HEK293 (cell line): ENCODE measurements around the gene GJE1.

Source experiments
- KLF16 ChIP-seq: fragments of 450-650 bp; formaldehyde crosslinking; IDR thresholded peaks from 2 replicates; pipeline ENCODE4 v1.5.1; 2017; ENCODE audit warnings: missing biosample characterization, missing genetic modification characterization
- KLF7 ChIP-seq: fragments of 450-650 bp; formaldehyde crosslinking; IDR thresholded peaks from 2 replicates; pipeline ENCODE4 v1.5.1; 2016; ENCODE audit warnings: missing biosample characterization, missing genetic modification characterization, borderline replicate concordance
- MZF1 ChIP-seq: fragments of 450-650 bp; formaldehyde crosslinking; IDR thresholded peaks from 2 replicates; pipeline ENCODE4 v1.5.1; 2017; ENCODE audit warnings: missing biosample characterization, missing genetic modification characterization, borderline replicate concordance
- REPIN1 ChIP-seq: fragments of 450-650 bp; formaldehyde crosslinking; IDR thresholded peaks from 2 replicates; pipeline ENCODE4 v1.5.1; 2017; ENCODE audit warnings: missing biosample characterization, missing genetic modification characterization, low read depth
- SCRT1 ChIP-seq: fragments of 450-650 bp; formaldehyde crosslinking; IDR thresholded peaks from 2 replicates; pipeline ENCODE4 v1.5.1; 2016; ENCODE audit warnings: missing biosample characterization, missing genetic modification characterization, borderline replicate concordance
- TCF7L2 ChIP-seq: IDR thresholded peaks from 2 replicates; pipeline ENCODE4 v1.6.1; 2011; ENCODE audit warnings: low read depth, mild to moderate bottlenecking, inconsistent platforms, low read length, moderate library complexity, borderline replicate concordance
- WT1 ChIP-seq: fragments of 450-650 bp; formaldehyde crosslinking; IDR thresholded peaks from 2 replicates; pipeline ENCODE4 v1.5.1; 2016; ENCODE audit warnings: missing biosample characterization, missing genetic modification characterization
- YY1 ChIP-seq: fragments of 450-650 bp; formaldehyde crosslinking; IDR thresholded peaks from 2 replicates; pipeline ENCODE4 v1.5.1; 2018; ENCODE audit warnings: missing biosample characterization, missing genetic modification characterization
- YY2 ChIP-seq: fragments of 450-650 bp; formaldehyde crosslinking; IDR thresholded peaks from 2 replicates; pipeline ENCODE4 v1.5.1; 2016; ENCODE audit warnings: missing biosample characterization, missing genetic modification characterization
- ZBTB1 ChIP-seq: fragments of 450-650 bp; formaldehyde crosslinking; IDR thresholded peaks from 2 replicates; pipeline ENCODE4 v1.5.1; 2016; ENCODE audit warnings: missing biosample characterization, missing genetic modification characterization
- ZNF132 ChIP-seq: fragments of 450-650 bp; formaldehyde crosslinking; IDR thresholded peaks from 2 replicates; pipeline ENCODE4 v1.5.1; 2017; ENCODE audit warnings: missing biosample characterization, missing genetic modification characterization, borderline replicate concordance
- ZNF140 ChIP-seq: fragments of 450-650 bp; formaldehyde crosslinking; IDR thresholded peaks from 2 replicates; pipeline ENCODE4 v1.5.1; 2016; ENCODE audit warnings: missing biosample characterization, missing genetic modification characterization
- ZNF184 ChIP-seq: fragments of 450-650 bp; IDR thresholded peaks from 2 replicates; pipeline ENCODE4 v1.5.1; 2018; ENCODE audit warnings: missing biosample characterization, mild to moderate bottlenecking, missing genetic modification characterization
- ZNF214 ChIP-seq: fragments of 450-650 bp; formaldehyde crosslinking; IDR thresholded peaks from 2 replicates; pipeline ENCODE4 v1.5.1; 2017; ENCODE audit warnings: missing biosample characterization, mild to moderate bottlenecking, missing genetic modification characterization, borderline replicate concordance
- ZNF239 ChIP-seq: fragments of 450-650 bp; formaldehyde crosslinking; IDR thresholded peaks from 2 replicates; pipeline ENCODE4 v1.5.1; 2016; ENCODE audit warnings: missing biosample characterization, missing genetic modification characterization
- ZNF248 ChIP-seq: fragments of 450-650 bp; formaldehyde crosslinking; IDR thresholded peaks from 2 replicates; pipeline ENCODE4 v1.5.1; 2017; ENCODE audit warnings: missing biosample characterization, missing genetic modification characterization
- ZNF354C ChIP-seq: fragments of 450-650 bp; formaldehyde crosslinking; IDR thresholded peaks from 2 replicates; pipeline ENCODE4 v1.5.1; 2016; ENCODE audit warnings: missing biosample characterization, missing genetic modification characterization, low read depth, borderline replicate concordance
- ZNF416 ChIP-seq: fragments of 450-650 bp; formaldehyde crosslinking; IDR thresholded peaks from 2 replicates; pipeline ENCODE4 v1.5.1; 2016; ENCODE audit warnings: missing biosample characterization, missing genetic modification characterization
- ZNF423 ChIP-seq: fragments of 450-650 bp; formaldehyde crosslinking; IDR thresholded peaks from 2 replicates; pipeline ENCODE4 v1.5.1; 2016; ENCODE audit warnings: missing biosample characterization, missing genetic modification characterization
- ZNF473 ChIP-seq: fragments of 450-650 bp; formaldehyde crosslinking; IDR thresholded peaks from 2 replicates; pipeline ENCODE4 v1.5.1; 2017; ENCODE audit warnings: missing biosample characterization, missing genetic modification characterization
- ZNF529 ChIP-seq: fragments of 450-650 bp; formaldehyde crosslinking; IDR thresholded peaks from 2 replicates; pipeline ENCODE4 v1.5.1; 2017; ENCODE audit warnings: missing genetic modification characterization, missing biosample characterization; ENCODE audit not compliant: insufficient replicate concordance
- ZNF549 ChIP-seq: fragments of 450-650 bp; IDR thresholded peaks from 2 replicates; pipeline ENCODE4 v1.5.1; 2018; ENCODE audit warnings: missing biosample characterization, missing genetic modification characterization, mild to moderate bottlenecking, inconsistent platforms, moderate library complexity
- ZNF555 ChIP-seq: fragments of 450-650 bp; formaldehyde crosslinking; conservative IDR thresholded peaks from 2 replicates; pipeline ENCODE4 v1.5.1; 2017; ENCODE audit warnings: missing biosample characterization, mild to moderate bottlenecking, missing genetic modification characterization, inconsistent platforms
- ZNF561 ChIP-seq: fragments of 450-650 bp; IDR thresholded peaks from 2 replicates; pipeline ENCODE4 v1.5.1; 2018; ENCODE audit warnings: missing biosample characterization, missing genetic modification characterization, borderline replicate concordance
- ZNF571 ChIP-seq: fragments of 450-650 bp; formaldehyde crosslinking; IDR thresholded peaks from 2 replicates; pipeline ENCODE4 v1.5.0; 2017; ENCODE audit warnings: missing biosample characterization, missing genetic modification characterization
- ZNF596 ChIP-seq: fragments of 450-650 bp; IDR thresholded peaks from 2 replicates; pipeline ENCODE4 v1.5.0; 2018; ENCODE audit warnings: missing biosample characterization, mild to moderate bottlenecking, missing genetic modification characterization, moderate library complexity
- ZNF610 ChIP-seq: fragments of 450-650 bp; formaldehyde crosslinking; IDR thresholded peaks from 2 replicates; pipeline ENCODE4 v1.5.1; 2016; ENCODE audit warnings: missing biosample characterization, missing genetic modification characterization, borderline replicate concordance
- ZSCAN23 ChIP-seq: fragments of 450-650 bp; formaldehyde crosslinking; IDR thresholded peaks from 2 replicates; pipeline ENCODE4 v1.5.1; 2016; ENCODE audit warnings: missing biosample characterization, missing genetic modification characterization
- TF ChIP-seq, protein P1 (sequence below): fragments of 450-650 bp; formaldehyde crosslinking; IDR thresholded peaks from 2 replicates; pipeline ENCODE4 v1.5.1; 2016; ENCODE audit warnings: missing biosample characterization, missing genetic modification characterization, borderline replicate concordance
- TF ChIP-seq, protein P2 (sequence below): fragments of 450-650 bp; formaldehyde crosslinking; IDR thresholded peaks from 2 replicates; pipeline ENCODE4 v1.5.1; 2016; ENCODE audit warnings: missing biosample characterization, missing genetic modification characterization
- TF ChIP-seq, protein P3 (sequence below): fragments of 450-650 bp; formaldehyde crosslinking; IDR thresholded peaks from 2 replicates; pipeline ENCODE4 v1.5.1; 2016; ENCODE audit warnings: missing biosample characterization, missing genetic modification characterization
- TF ChIP-seq, protein P4 (sequence below): fragments of 450-650 bp; IDR thresholded peaks from 2 replicates; pipeline ENCODE4 v1.5.1; 2018; ENCODE audit warnings: missing biosample characterization, missing genetic modification characterization

GJE1 gene

DNA sequence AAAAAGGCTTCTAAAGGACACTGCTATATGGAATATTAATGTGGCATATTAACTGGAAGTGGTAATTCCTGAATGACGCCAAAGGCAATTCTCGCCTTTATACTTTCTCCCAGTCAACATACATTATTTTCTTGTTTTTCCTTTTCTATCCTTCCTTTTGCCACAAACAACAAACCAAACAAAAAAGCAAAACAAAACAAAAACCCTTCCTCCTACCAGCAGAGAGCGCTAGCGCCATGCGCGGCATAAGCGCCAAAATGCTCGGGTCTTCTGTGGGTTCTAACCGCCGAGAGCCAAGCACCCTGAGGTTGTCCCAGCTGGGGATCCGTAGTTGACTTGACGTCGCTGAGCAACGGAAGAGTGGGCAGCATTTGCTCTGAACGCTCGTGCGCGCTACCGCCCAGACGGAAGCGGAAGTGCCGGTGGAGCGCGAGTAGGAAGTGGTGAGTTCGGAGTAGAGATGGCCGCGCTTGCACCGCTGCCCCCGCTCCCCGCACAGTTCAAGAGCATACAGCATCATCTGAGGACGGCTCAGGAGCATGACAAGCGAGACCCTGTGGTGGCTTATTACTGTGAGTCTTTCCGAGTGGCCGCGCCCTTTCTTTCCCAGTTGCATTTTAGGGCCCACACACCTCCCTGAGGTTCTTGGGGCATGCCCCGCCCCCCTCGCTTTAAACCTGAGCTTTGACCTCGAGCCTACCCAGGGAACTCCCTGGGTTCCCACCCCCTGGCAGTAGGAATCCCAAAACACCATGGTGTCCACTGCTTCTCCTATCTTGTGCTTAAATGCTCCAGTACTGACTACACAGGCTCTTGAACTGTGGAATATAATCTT lies 14.3 kb downstream of the GJE1 start, which contains the start of the genes NMBR and VTA1 (continued):
- TF ChIP-seq, protein P1, sequence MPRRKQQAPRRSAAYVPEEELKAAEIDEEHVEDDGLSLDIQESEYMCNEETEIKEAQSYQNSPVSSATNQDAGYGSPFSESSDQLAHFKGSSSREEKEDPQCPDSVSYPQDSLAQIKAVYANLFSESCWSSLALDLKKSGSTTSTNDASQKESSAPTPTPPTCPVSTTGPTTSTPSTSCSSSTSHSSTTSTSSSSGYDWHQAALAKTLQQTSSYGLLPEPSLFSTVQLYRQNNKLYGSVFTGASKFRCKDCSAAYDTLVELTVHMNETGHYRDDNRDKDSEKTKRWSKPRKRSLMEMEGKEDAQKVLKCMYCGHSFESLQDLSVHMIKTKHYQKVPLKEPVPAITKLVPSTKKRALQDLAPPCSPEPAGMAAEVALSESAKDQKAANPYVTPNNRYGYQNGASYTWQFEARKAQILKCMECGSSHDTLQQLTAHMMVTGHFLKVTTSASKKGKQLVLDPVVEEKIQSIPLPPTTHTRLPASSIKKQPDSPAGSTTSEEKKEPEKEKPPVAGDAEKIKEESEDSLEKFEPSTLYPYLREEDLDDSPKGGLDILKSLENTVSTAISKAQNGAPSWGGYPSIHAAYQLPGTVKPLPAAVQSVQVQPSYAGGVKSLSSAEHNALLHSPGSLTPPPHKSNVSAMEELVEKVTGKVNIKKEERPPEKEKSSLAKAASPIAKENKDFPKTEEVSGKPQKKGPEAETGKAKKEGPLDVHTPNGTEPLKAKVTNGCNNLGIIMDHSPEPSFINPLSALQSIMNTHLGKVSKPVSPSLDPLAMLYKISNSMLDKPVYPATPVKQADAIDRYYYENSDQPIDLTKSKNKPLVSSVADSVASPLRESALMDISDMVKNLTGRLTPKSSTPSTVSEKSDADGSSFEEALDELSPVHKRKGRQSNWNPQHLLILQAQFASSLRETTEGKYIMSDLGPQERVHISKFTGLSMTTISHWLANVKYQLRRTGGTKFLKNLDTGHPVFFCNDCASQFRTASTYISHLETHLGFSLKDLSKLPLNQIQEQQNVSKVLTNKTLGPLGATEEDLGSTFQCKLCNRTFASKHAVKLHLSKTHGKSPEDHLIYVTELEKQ (tag by site-specific recombination) = no peak
- TF ChIP-seq ZNF184 (tag by site-specific recombination) = no peak
- TF ChIP-seq YY2 (tag by site-specific recombination) = peak; percentile 68; the same call in 1 of the 2 replicates
- TF ChIP-seq ZSCAN23 (tag by site-specific recombination) = no peak
- no peak for TF ChIP-seq ZNF416 (tag by site-specific recombination)
- TF ChIP-seq WT1 (tag by site-specific recombination) = peak; percentile 28; the same call in 1 of the 2 replicates
- TF ChIP-seq TCF7L2 = no peak
- no peak for TF ChIP-seq ZNF555 (tag by site-specific recombination)
- TF ChIP-seq ZNF140 (tag by site-specific recombination) = no peak
- no peak for TF ChIP-seq ZNF239 (tag by site-specific recombination)
- TF ChIP-seq KLF16 (tag by site-specific recombination) = peak; percentile 88
- no peak for TF ChIP-seq ZNF529
- peak; percentile 89 for TF ChIP-seq ZNF610
- TF ChIP-seq KLF7 (tag by site-specific recombination) = peak; percentile 30; the same call in 1 of the 2 replicates
- no peak for TF ChIP-seq ZNF571 (tag by site-specific recombination)
- no peak for TF ChIP-seq ZNF248
- no peak for TF ChIP-seq SCRT1
- TF ChIP-seq ZNF132 (tag by site-specific recombination) = no peak
- TF ChIP-seq, protein P2, sequence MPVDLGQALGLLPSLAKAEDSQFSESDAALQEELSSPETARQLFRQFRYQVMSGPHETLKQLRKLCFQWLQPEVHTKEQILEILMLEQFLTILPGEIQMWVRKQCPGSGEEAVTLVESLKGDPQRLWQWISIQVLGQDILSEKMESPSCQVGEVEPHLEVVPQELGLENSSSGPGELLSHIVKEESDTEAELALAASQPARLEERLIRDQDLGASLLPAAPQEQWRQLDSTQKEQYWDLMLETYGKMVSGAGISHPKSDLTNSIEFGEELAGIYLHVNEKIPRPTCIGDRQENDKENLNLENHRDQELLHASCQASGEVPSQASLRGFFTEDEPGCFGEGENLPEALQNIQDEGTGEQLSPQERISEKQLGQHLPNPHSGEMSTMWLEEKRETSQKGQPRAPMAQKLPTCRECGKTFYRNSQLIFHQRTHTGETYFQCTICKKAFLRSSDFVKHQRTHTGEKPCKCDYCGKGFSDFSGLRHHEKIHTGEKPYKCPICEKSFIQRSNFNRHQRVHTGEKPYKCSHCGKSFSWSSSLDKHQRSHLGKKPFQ = no peak
- TF ChIP-seq ZNF354C (tag by site-specific recombination) = no peak
- TF ChIP-seq ZNF423 = no peak
- no peak; the same call in 1 of the 2 replicates for TF ChIP-seq REPIN1 (tag by site-specific recombination)
- TF ChIP-seq ZNF473 (tag by site-specific recombination) = no peak
- peak; percentile 33; the same call in 1 of the 2 replicates for TF ChIP-seq MZF1 (tag by site-specific recombination)
- TF ChIP-seq YY1 (tag by site-specific recombination) = peak; percentile 88
- TF ChIP-seq, protein P3, sequence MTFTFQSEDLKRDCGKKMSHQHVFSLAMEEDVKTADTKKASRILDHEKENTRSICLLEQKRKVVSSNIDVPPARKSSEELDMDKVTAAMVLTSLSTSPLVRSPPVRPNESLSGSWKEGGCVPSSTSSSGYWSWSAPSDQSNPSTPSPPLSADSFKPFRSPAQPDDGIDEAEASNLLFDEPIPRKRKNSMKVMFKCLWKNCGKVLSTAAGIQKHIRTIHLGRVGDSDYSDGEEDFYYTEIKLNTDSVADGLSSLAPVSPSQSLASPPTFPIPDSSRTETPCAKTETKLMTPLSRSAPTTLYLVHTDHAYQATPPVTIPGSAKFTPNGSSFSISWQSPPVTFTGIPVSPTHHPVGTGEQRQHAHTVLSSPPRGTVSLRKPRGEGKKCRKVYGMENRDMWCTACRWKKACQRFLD (tag by site-specific recombination) = no peak
- TF ChIP-seq, protein P4, sequence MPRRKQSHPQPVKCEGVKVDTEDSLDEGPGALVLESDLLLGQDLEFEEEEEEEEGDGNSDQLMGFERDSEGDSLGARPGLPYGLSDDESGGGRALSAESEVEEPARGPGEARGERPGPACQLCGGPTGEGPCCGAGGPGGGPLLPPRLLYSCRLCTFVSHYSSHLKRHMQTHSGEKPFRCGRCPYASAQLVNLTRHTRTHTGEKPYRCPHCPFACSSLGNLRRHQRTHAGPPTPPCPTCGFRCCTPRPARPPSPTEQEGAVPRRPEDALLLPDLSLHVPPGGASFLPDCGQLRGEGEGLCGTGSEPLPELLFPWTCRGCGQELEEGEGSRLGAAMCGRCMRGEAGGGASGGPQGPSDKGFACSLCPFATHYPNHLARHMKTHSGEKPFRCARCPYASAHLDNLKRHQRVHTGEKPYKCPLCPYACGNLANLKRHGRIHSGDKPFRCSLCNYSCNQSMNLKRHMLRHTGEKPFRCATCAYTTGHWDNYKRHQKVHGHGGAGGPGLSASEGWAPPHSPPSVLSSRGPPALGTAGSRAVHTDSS (tag by site-specific recombination) = no peak
- TF ChIP-seq ZBTB1 (tag by site-specific recombination) = no peak
- TF ChIP-seq ZNF549 (tag by site-specific recombination) = no peak
- TF ChIP-seq ZNF596 (tag by site-specific recombination) = 0 out of 2 replicates have a peak, but pooled peaks have one; percentile 17
- peak; percentile 94 for TF ChIP-seq ZNF561
- TF ChIP-seq ZNF214 = no peak
